GM19455 (cell line): ENCODE data around the gene CPED1.
"Not testable (repeated sequence)": the region's sequence is repeated elsewhere in the genome, so short reads cannot be mapped to it uniquely, and the experiment has no call there.

Experiments
- ATAC-seq: cut with Tn5 transposase; IDR thresholded peaks from one replicate; pipeline ENCODE4 v1.9.1; 2021; ENCODE audit not compliant: unreplicated experiment

The CPED1 gene

DNA sequence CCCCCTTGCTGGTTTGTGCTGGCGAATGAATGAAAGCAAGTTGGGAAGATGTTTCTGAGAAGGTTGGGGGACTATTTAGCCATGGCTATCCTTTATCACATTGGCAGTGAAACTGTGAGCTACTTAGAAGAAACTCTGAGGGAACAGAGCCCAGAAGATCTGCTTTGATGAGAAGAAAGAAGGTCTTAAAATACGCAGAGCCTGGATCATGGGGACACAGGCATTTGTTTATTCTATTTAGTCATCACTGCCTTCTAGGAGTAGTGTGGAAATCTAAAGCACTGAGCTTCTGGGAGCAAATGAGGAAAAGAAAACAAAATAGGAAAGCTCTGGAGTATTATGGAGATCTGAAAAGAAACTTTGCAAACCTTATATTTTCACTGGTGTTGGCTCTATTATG is 28.5 kb downstream of the CPED1 start:
- no peak for ATAC-seq

GRCh38 chr7:121017586-121017985 is 29.1 kb downstream of the CPED1 start:
- no peak for ATAC-seq

DNA sequence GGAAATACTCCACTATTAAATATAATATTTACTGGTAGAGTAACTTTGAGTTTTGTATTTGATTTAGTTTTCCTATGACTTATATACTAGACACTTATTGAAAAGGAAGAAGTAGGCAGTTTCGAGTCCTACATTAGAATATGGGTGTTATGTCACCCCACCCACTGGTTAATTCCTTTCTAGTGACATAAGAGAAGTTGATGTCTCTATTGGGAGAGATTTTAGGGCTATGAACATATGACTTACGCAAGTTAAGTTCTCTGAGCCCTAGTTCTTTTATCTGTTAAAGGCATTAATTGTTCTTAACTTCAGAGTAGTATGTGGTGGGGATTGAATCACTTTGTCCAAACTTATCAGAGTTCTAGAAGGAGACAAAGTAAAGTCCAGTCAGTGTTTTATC is 30.5 kb downstream of the CPED1 start:
- ATAC-seq: no peak

DNA sequence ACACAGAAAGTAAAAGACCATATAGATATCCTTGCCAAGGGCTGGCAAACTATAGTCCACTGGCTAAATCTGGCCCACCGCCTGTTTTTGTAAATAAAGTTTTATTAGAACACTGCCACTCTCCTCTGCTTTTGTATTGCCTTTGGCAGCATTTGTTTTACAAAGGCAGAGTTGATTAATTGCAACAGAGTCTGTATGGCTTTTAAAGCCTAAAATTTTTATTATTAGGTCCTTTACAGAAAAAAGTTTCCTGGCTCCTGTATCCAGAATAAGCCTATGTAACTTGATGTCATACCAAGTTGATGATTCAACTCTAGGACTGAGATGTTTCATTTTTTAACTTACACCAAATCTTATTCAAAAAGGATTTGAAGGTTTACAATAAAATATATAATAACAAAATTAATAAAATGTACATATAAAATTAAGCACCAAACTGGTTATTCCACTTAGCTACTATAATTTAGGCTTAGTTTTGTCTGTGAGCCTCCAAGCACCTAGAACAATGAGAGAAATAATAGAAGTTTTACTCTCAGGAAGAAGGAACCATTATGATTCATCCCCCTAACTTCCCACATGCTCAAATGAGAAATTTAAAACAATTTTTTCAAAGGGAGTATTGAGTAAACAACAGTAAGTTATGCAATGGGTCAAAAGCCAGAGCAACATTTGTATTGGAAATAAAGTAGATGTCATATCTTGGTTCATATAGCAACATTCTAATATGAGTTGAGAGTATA is 31.9 kb downstream of the CPED1 start:
- ATAC-seq: no peak

- no peak for ATAC-seq
These were observed 32.8 kb downstream of the CPED1 start for GRCh38 chr7:121020989-121021969.

GRCh38 chr7:121023194-121023593 is 34.7 kb downstream of the CPED1 start:
- no peak for ATAC-seq

- ATAC-seq: no peak
These were observed 35.4 kb downstream of the CPED1 start for GRCh38 chr7:121023683-121024511.

DNA sequence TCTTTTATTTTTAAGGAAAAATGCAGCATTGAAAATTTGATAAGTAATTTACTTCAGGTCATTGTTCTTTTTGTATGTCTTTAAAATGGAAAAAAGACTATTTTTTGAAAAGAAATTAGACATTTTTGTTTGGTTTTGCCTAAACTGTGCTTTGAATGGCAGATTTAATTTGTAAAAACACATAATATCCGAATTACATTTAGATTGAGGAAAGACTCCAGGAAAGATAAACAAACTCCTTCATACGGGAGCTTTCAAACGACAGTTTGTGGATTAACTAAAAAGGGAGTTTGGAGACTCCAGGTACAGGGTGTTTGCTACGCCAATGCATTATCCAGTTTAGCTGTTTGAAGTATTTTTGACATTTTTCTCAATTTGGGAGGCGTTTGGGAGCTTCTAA is 36.1 kb downstream of the CPED1 start:
- ATAC-seq: no peak

- no peak for ATAC-seq
These were observed 37.6 kb downstream of the CPED1 start for GRCh38 chr7:121026159-121026558.

GRCh38 chr7:121026577-121027111 is 38.1 kb downstream of the CPED1 start:
- no peak for ATAC-seq

DNA sequence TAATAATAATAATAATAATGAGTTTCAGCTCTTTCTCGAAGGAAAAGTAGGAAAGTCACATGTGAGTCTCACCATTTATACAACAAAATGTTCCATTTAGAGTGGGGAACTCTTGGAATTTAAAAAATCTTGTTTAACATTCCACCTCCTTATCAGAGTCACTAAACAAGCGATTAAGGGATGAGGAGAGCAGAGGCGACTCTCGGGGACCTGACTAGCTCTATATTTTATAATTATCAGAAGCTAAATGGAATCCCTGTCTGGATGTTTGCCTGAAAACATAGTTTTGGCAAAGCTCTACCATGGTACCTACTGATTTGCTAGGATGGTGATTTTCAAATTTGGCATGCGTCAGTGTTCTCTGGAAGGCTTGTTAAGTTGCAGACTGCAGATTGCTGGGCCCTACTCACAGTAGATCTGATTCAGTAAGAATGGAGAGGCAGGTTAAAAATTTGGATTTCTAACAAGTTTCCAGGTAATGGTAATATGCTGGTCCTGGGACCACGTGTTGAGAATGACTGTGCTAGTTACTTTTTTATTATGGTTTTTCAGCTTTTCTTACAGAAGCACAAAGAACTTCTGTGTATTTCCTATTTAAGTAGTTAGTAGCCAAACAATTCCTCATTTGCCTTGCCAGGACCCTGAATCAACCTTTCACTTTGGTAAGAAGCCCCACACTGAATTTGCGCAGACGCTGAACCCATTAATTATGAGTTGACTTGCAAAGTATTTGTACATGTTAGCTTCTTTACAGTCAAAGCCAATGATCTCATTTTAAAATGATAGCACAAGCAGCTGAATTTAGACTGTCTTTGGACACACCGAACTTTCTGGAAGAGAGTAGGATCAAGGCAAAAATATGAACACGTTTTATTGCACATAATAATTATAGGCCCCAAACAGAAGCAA is 39.5 kb downstream of the CPED1 start:
- ATAC-seq: no peak

GRCh38 chr7:121029302-121029701 is 40.8 kb downstream of the CPED1 start:
- no peak for ATAC-seq

DNA sequence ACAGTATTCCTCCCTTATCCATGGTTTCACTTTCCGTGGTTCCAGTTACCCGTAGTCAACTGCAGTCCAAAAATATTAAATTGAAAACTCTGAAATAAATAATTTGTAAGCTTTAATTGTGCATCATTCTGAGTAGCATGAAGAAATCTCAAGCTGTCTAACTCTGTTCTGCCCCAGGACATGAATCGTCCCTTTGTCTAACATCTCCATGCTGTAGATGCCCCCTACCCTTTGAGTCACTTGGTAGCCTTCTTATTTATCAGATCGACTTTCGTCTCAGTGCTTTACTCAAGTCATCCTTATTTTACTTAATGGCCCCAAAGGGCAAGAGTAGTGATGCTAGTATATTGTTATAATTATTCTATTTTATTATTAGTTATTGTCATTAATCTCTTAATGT is 41.8 kb downstream of the CPED1 start:
- no peak for ATAC-seq

DNA sequence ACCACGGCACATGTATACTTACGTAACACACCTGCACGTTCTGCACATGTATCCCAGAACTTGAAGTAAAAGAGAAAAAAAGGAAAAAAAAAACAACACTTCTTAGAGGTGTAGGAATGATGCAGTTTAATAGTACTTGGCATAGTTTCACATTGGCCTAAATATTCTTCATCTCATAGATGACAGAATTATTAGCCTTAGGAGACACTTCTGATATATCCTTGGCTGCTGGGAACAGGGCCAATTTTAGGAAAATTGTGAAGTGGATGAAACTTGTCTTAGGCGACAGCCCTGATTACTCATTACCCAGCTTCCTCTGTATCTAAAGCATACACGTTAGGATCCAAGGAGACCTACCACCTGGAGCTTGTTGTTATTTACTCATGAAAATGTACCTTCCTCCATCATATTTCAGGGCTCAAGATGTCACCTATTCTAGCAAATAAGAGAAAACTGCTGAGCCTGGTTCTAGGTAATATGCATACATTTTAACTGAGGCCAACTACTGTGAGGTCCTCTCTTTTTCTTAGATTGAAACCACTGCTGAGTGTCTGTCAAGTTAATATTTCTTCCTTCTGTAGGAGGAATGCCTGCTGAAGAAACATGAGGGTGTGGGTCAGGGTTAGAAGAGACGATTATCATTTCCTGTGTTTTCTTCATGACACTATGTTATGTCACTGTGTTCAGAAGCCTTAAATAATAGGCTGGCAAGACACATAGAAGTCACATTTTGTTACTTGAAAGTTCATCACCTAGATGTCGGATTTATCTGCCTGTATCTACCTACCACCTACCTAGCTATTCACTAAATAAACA is 44.3 kb downstream of the CPED1 start:
- no peak for ATAC-seq

DNA sequence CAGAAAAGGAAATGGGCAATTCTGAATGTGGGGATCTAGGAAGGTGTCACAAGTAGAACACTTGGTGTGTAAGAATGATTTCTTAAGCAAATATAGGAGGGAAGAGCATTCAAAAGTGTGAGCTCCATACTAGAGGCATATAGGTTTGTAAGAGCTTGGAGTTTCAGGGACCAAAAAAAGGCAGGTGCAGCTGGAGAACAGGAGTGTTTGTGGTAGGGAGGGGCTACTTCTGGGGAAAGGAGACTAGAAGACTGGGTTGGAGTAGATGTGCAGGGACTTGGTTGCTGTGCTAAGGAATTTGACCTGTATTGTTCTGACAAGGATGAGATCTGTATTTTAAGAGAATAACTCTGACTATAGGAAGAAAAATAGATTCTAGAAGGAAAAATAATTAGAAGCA is 46.4 kb downstream of the CPED1 start:
- ATAC-seq: no peak

- not testable (repeated sequence) for ATAC-seq
These were observed 48.3 kb downstream of the CPED1 start for GRCh38 chr7:121036776-121037175.

DNA sequence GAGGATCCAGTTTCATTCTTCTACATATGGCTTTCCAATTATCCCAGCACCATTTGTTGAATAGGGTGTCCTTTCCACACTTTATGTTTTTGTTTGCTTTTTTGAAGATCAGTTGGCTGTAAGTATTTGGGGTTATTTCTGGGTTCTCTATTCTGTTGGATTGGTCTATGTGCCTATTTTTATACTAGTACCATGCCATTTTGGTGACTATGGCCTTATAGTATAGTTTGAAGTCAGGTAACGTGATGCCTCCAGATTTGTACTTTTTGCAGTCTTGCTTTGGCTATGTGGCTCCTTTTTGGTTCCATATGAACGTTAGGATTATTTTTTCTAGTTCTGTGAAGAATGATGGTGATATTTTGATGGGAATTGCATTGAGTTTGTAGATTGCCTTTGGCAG is 48.8 kb downstream of the CPED1 start:
- not testable (repeated sequence) for ATAC-seq

GRCh38 chr7:121037957-121038716 is 49.6 kb downstream of the CPED1 start:
- no peak for ATAC-seq
